ENCODE results near the gene TMUB1.
A peak's percentile ranks its signal among the peaks of the same experiment; 100 is the strongest.

The TMUB1 gene

GRCh38 chr7:151124481-151124880 lies 41.2 kb upstream of the TMUB1 start:
- Histone ChIP-seq H3K79me2 (ENCODE audit: low read length) (no peaks in the 10 kb centered on the region), H3K9ac (ENCODE audit: low read length) (no peak overlapping the region), H3K4me2 (ENCODE audit: low read depth, low read length) (no peak overlapping the region), H2AFZ (ENCODE audit: low read length) (no peak overlapping the region), H3F3A (ENCODE audit: insufficient read depth, low read length) (no peaks in the 10 kb centered on the region), H3K36me3 (replicated peaks; ENCODE audit: insufficient read depth, low read length) (no peaks in the 10 kb centered on the region), H3K9me2 (replicated peaks; ENCODE audit: insufficient read depth, low read length) (no peaks in the 10 kb centered on the region), H3K9me3 (replicated peaks; ENCODE audit: insufficient read depth, low read length) (no peaks in the 10 kb centered on the region), H3K4me1 (ENCODE audit: low read length) (no peaks in the 10 kb centered on the region), H3K27ac (ENCODE audit: low read length) (no peak overlapping the region), H4K20me1 (ENCODE audit: insufficient read depth, low read length) (no peaks in the 10 kb centered on the region), H3K27me3 (replicated peaks; ENCODE audit: insufficient read depth, low read length) (no peaks in the 10 kb centered on the region), H3K4me3 (ENCODE audit: low read length) (no peak overlapping the region)
- DNase-seq: no peak
- no peak for TF ChIP-seq EZH2phosphoT487 (IDR thresholded peaks at IDR 0.05; ENCODE audit: low read length)
- no peak for TF ChIP-seq EZH2 (optimal IDR thresholded peaks at IDR 0.05; ENCODE audit: low read depth, low read length)
- TF ChIP-seq CTCF (IDR thresholded peaks at IDR 0.05; ENCODE audit: low read length): no peak

- no peak overlapping the region for H3K4me2 ChIP-seq (ENCODE audit: low read depth, low read length)
- no peaks in the 10 kb centered on the region for H3K9me3 ChIP-seq (replicated peaks; ENCODE audit: insufficient read depth, low read length)
- H3K4me3 ChIP-seq (ENCODE audit: low read length): no peak overlapping the region
- no peak overlapping the region for H3K27ac ChIP-seq (ENCODE audit: low read length)
- no peaks in the 10 kb centered on the region for H3K4me1 ChIP-seq (ENCODE audit: low read length)
- H3K9me2 ChIP-seq (replicated peaks; ENCODE audit: insufficient read depth, low read length): no peaks in the 10 kb centered on the region
- H4K20me1 ChIP-seq (ENCODE audit: insufficient read depth, low read length): no peaks in the 10 kb centered on the region
- H3K79me2 ChIP-seq (ENCODE audit: low read length): no peaks in the 10 kb centered on the region
- H3K9ac ChIP-seq (ENCODE audit: low read length): no peak overlapping the region
- H2AFZ ChIP-seq (ENCODE audit: low read length): no peak overlapping the region
- H3F3A ChIP-seq (ENCODE audit: insufficient read depth, low read length): no peaks in the 10 kb centered on the region
- no peaks in the 10 kb centered on the region for H3K27me3 ChIP-seq (replicated peaks; ENCODE audit: insufficient read depth, low read length)
- TF ChIP-seq CTCF (IDR thresholded peaks at IDR 0.05; ENCODE audit: low read length) (peak; percentile 100), EZH2phosphoT487 (IDR thresholded peaks at IDR 0.05; ENCODE audit: low read length) (no peak), EZH2 (optimal IDR thresholded peaks at IDR 0.05; ENCODE audit: low read depth, low read length) (no peak)
- no peaks in the 10 kb centered on the region for H3K36me3 ChIP-seq (replicated peaks; ENCODE audit: insufficient read depth, low read length)
- peak; percentile 82 for DNase-seq
Observed at GRCh38 chr7:151123822-151124464, 40.6 kb upstream of the TMUB1 start.

GRCh38 chr7:151123158-151123821 lies 40.0 kb upstream of the TMUB1 start:
- Histone ChIP-seq H3K4me3 (ENCODE audit: low read length) (no peak overlapping the region), H3K27me3 (replicated peaks; ENCODE audit: insufficient read depth, low read length) (no peaks in the 10 kb centered on the region), H3K36me3 (replicated peaks; ENCODE audit: insufficient read depth, low read length) (no peaks in the 10 kb centered on the region), H3K4me2 (ENCODE audit: low read depth, low read length) (no peak overlapping the region), H3K9me2 (replicated peaks; ENCODE audit: insufficient read depth, low read length) (no peaks in the 10 kb centered on the region), H3F3A (ENCODE audit: insufficient read depth, low read length) (no peaks in the 10 kb centered on the region), H2AFZ (ENCODE audit: low read length) (no peak overlapping the region), H3K79me2 (ENCODE audit: low read length) (no peaks in the 10 kb centered on the region), H3K9me3 (replicated peaks; ENCODE audit: insufficient read depth, low read length) (no peaks in the 10 kb centered on the region), H3K27ac (ENCODE audit: low read length) (no peak overlapping the region), H4K20me1 (ENCODE audit: insufficient read depth, low read length) (no peaks in the 10 kb centered on the region), H3K9ac (ENCODE audit: low read length) (no peak overlapping the region), H3K4me1 (ENCODE audit: low read length) (no peaks in the 10 kb centered on the region)
- DNase-seq: no peak
- TF ChIP-seq EZH2 (optimal IDR thresholded peaks at IDR 0.05; ENCODE audit: low read depth, low read length): no peak
- no peak for TF ChIP-seq CTCF (IDR thresholded peaks at IDR 0.05; ENCODE audit: low read length)
- no peak for TF ChIP-seq EZH2phosphoT487 (IDR thresholded peaks at IDR 0.05; ENCODE audit: low read length)

All from MM.1S (cell line).